HL-60 (cell line): ENCODE measurements around the gene RHOT2.
A peak's percentile ranks its signal among the peaks of the same experiment; 100 is the strongest.

Source experiments
- DNase-seq, 2 experiments: peaks; one replicate each; pipeline ENCODE4 v3.0.0-alpha.2; 2010 to 2020; ENCODE audit warnings: low read depth in 1 of 2, low spot score in 1 of 2
- H3K27ac ChIP-seq: fragments of 250-450 bp; sonication (Bioruptor Pico); replicated peaks from 2 replicates; pipeline ENCODE4 v1.5.1; 2020; ENCODE audit warnings: mild to moderate bottlenecking, moderate library complexity
- H3K27me3 ChIP-seq: fragments of 250-450 bp; sonication (Bioruptor Pico); 2 replicates; pipeline ENCODE4 v1.5.1; 2021; ENCODE audit warnings: mild to moderate bottlenecking, moderate library complexity; ENCODE audit not compliant: insufficient read depth, poor library complexity, severe bottlenecking
- H3K4me3 ChIP-seq: replicated peaks from 2 replicates; pipeline ENCODE4 v1.5.1; 2011; ENCODE audit warnings: mild to moderate bottlenecking, control low read depth, low read length; ENCODE audit not compliant: insufficient read depth
- CTCF ChIP-seq: IDR thresholded peaks from one replicate; pipeline ENCODE4 v1.5.1; 2011; ENCODE audit warnings: low read length, control low read depth, inconsistent platforms; ENCODE audit not compliant: insufficient read depth
- GABPA ChIP-seq: IDR thresholded peaks from 2 replicates; pipeline ENCODE4 v1.6.1; 2012; ENCODE audit warnings: low read depth
- POLR2AphosphoS5 ChIP-seq: IDR thresholded peaks from 2 replicates; pipeline ENCODE4 v1.6.1; 2012; ENCODE audit warnings: low read depth
- REST ChIP-seq: IDR thresholded peaks from 2 replicates; pipeline ENCODE4 v1.6.1; 2012; ENCODE audit warnings: low read depth; ENCODE audit not compliant: insufficient replicate concordance
- SPI1 ChIP-seq: IDR thresholded peaks from 2 replicates; pipeline ENCODE4 v1.6.1; 2012; ENCODE audit warnings: low read depth, mild to moderate bottlenecking, borderline replicate concordance
- long read RNA-seq: library from polyadenylated mRNA; unstranded; transcript quantifications from one replicate; pipeline ENCODE4 v2.0.0, GENCODE V29; 2020

RHOT2 gene
- long read RNA-seq, transcript RHOT2-201 (19 exons, 2,539 nt) = major isoform, 118 of 320 reads
- long read RNA-seq, partial matches to known transcripts = 10 of 320 reads
- long read RNA-seq, other reads (novel, unspliced or antisense) = 191 of 320 reads

GRCh38 chr16:667780-668518 lies at the start of gene RHOT2:
RHOT2 (plus strand) TSS chr16:668132; CDS start chr16:668200, 68 bp downstream.
- Histone ChIP-seq H3K27ac (peak within 1 kb of the TSS; percentile 76), H3K4me3 (peak within 1 kb of the TSS; percentile 97), H3K27me3 (no peaks in the 10 kb centered on the region)
- peak in 1 of 2 experiments; percentile 90 for DNase-seq
- TF ChIP-seq CTCF (peak; percentile 75), POLR2AphosphoS5 (peak; percentile 56), GABPA (peak; percentile 95), SPI1 (peak; percentile 46; the same call in 1 of the 2 replicates), REST (peak; percentile 44)

DNA sequence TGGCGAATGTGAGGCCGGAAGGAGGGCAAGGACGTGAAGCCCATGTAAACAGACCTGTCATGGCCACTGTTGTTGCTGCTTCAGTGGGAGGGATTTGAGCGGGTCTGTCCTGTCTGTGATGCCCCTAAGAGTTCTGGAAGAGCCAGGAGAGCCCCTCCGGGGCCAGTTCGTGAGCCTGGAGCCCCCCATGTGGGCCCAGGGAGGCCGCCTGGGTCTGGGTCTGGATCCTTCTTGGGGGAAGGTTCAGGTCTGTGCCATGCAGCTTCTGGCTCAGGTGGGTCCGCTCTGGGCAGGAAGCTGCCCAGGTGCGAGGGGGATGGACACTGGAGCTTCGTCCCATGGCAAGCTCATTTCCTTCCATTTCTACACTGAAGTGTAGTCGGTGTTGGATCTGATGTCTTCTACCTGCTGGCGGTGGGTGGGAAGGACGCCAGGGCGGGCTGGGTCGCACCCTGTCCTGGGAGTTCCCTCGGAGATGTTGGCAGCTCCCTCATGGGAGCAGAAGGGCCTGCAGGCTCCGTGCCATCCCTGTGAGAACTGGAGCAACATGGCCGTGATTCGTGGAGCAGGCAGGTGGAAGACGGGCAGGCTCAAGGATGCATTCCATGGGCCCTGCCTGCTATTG lies 48.3 kb upstream of the RHOT2 start:
- H3K27ac ChIP-seq = no peak overlapping the region
- TF ChIP-seq REST = no peak
- TF ChIP-seq CTCF = no peak
- no peak for TF ChIP-seq GABPA
- no peak for TF ChIP-seq POLR2AphosphoS5
- no peak for TF ChIP-seq SPI1
- no peak overlapping the region for H3K4me3 ChIP-seq
- H3K27me3 ChIP-seq = no peaks in the 10 kb centered on the region
- no peak for DNase-seq

DNA sequence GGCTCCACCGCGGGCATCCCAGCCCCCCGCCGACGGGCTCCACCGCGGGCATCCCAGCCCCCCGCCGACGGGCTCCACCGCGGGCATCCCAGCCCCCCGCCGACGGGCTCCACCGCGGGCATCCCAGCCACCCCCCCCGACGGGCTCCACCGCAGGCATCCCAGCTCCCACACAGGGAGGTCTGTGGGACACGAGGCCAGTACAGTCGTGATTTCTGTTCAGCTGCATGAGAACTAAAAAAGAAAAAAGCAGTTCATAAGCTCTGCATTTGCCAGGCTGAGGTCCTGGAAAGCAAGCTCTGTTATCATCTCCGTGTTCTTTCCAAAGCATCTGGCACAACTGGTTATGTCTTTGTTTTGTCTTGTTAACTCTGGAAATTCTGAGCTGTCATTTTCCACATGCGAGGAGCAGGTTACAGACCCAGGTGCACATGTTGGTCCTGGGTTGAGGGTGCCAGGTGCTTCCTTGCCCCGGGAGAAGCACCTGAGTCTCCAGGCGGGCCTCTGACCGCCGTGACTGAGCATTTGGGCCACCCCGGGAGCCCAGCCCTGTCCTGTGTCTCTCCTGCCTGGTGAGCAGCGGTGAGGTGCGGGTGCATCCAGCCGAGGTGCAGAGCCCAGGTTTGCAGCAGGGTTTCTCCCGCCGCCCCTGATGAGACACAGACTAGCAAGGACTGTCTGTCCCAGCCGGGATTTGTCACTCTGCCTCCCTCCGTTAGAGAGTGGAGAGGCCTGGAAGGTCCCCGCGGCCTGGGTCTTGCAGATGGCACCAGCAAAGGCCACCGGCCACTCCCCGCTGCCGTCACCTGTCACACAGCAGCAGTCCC lies 47.0 kb upstream of the RHOT2 start:
- no peak for DNase-seq
- TF ChIP-seq REST = no peak
- TF ChIP-seq CTCF = no peak
- no peak for TF ChIP-seq GABPA
- TF ChIP-seq POLR2AphosphoS5 = no peak
- TF ChIP-seq SPI1 = no peak
- Histone ChIP-seq H3K27ac (no peak overlapping the region), H3K27me3 (no peaks in the 10 kb centered on the region), H3K4me3 (no peak overlapping the region)
